Measurements from ENCODE around the gene CBFA2T3. TPM values are rescaled to one million over a fixed set of nuclear protein-coding genes. Genes with fewer than 3 reads are reported as not detected.

CBFA2T3 gene
- total and polyA plus RNA-seq, 4 donors, result 4.7 to 11.8 (median 6.6) TPM

GRCh38 chr16:88931373-88931900, 45.6 kb downstream of the CBFA2T3 start:
- 84 to 94% methylated on average over 20 of the region's 20 CpGs for WGBS, 2 donors
- Histone ChIP-seq H3K27me3 (ENCODE audit: control insufficient read depth in 3 of 3, insufficient read depth in 3 of 3, low read length in 2 of 3) (no peaks in the 10 kb centered on the region), H3K9ac (ENCODE audit: insufficient read depth in 1 of 2, low read length in 2 of 2) (no peak overlapping the region), H3K4me3 (no peak overlapping the region), H3K36me3 (ENCODE audit: control insufficient read depth in 4 of 4, insufficient read depth in 4 of 4, low read length in 4 of 4) (no peaks in the 10 kb centered on the region), H3K9me3 (ENCODE audit: control insufficient read depth in 4 of 4, insufficient read depth in 3 of 4, low read length in 3 of 4) (no peaks in the 10 kb centered on the region), H3K27ac (ENCODE audit: low read depth in 1 of 2, low read length in 1 of 2) (no peak overlapping the region), H3K4me1 (ENCODE audit: control insufficient read depth in 5 of 5, insufficient read depth in 5 of 5, low read length in 5 of 5) (peaks cover 0 to 16% (median 0%) of the 10 kb centered on the region in 5 donors)
- TF ChIP-seq CTCF (IDR thresholded peaks at IDR 0.05; ENCODE audit: control extremely low read depth, extremely low read depth), result no peak
- DNase-seq, result no peak
- no peak for ATAC-seq (ENCODE audit: insufficient read depth, low FRiP score)

- ATAC-seq (ENCODE audit: insufficient read depth, low FRiP score) (no peak), DNase-seq (no peak)
- H3K27me3 ChIP-seq (ENCODE audit: control insufficient read depth in 3 of 3, insufficient read depth in 3 of 3, low read length in 2 of 3), result no peaks in the 10 kb centered on the region
- peaks cover 0 to 11% (median 0%) of the 10 kb centered on the region in 5 donors for H3K4me1 ChIP-seq (ENCODE audit: control insufficient read depth in 5 of 5, insufficient read depth in 5 of 5, low read length in 5 of 5)
- no peaks in the 10 kb centered on the region for H3K9me3 ChIP-seq (ENCODE audit: control insufficient read depth in 4 of 4, insufficient read depth in 3 of 4, low read length in 3 of 4)
- no peak overlapping the region for H3K4me3 ChIP-seq
- 82 to 83% methylated on average over 10 to 12 of the region's 12 CpGs for WGBS, 2 donors
- no peak overlapping the region for H3K9ac ChIP-seq (ENCODE audit: insufficient read depth in 1 of 2, low read length in 2 of 2)
- no peak for TF ChIP-seq CTCF (IDR thresholded peaks at IDR 0.05; ENCODE audit: control extremely low read depth, extremely low read depth)
- no peaks in the 10 kb centered on the region for H3K36me3 ChIP-seq (ENCODE audit: control insufficient read depth in 4 of 4, insufficient read depth in 4 of 4, low read length in 4 of 4)
- no peak overlapping the region for H3K27ac ChIP-seq (ENCODE audit: low read depth in 1 of 2, low read length in 1 of 2)
Observed at GRCh38 chr16:88930716-88931115, 46.3 kb downstream of the CBFA2T3 start.

- Histone ChIP-seq H3K27ac (ENCODE audit: low read depth in 1 of 2, low read length in 1 of 2) (no peak overlapping the region), H3K27me3 (ENCODE audit: control insufficient read depth in 3 of 3, insufficient read depth in 3 of 3, low read length in 2 of 3) (no peaks in the 10 kb centered on the region), H3K9ac (ENCODE audit: insufficient read depth in 1 of 2, low read length in 2 of 2) (no peak overlapping the region), H3K4me3 (no peak overlapping the region), H3K4me1 (ENCODE audit: control insufficient read depth in 5 of 5, insufficient read depth in 5 of 5, low read length in 5 of 5) (peaks cover 0 to 11% (median 0%) of the 10 kb centered on the region in 5 donors), H3K9me3 (ENCODE audit: control insufficient read depth in 4 of 4, insufficient read depth in 3 of 4, low read length in 3 of 4) (no peaks in the 10 kb centered on the region), H3K36me3 (ENCODE audit: control insufficient read depth in 4 of 4, insufficient read depth in 4 of 4, low read length in 4 of 4) (no peaks in the 10 kb centered on the region)
- no peak for TF ChIP-seq CTCF (IDR thresholded peaks at IDR 0.05; ENCODE audit: control extremely low read depth, extremely low read depth)
- WGBS, 2 donors, result 61 to 88% methylated on average over 14 of the region's 14 CpGs
- ATAC-seq (ENCODE audit: insufficient read depth, low FRiP score), result no peak
- DNase-seq, result no peak
Observed at GRCh38 chr16:88929091-88929445, 47.9 kb downstream of the CBFA2T3 start.
